Measurements from ENCODE around the gene ENTPD1.
"Not testable (repeated sequence)": the region's sequence is repeated elsewhere in the genome, so short reads cannot be mapped to it uniquely, and the experiment has no call there.

The ENTPD1 gene, protein sequence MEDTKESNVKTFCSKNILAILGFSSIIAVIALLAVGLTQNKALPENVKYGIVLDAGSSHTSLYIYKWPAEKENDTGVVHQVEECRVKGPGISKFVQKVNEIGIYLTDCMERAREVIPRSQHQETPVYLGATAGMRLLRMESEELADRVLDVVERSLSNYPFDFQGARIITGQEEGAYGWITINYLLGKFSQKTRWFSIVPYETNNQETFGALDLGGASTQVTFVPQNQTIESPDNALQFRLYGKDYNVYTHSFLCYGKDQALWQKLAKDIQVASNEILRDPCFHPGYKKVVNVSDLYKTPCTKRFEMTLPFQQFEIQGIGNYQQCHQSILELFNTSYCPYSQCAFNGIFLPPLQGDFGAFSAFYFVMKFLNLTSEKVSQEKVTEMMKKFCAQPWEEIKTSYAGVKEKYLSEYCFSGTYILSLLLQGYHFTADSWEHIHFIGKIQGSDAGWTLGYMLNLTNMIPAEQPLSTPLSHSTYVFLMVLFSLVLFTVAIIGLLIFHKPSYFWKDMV

DNA sequence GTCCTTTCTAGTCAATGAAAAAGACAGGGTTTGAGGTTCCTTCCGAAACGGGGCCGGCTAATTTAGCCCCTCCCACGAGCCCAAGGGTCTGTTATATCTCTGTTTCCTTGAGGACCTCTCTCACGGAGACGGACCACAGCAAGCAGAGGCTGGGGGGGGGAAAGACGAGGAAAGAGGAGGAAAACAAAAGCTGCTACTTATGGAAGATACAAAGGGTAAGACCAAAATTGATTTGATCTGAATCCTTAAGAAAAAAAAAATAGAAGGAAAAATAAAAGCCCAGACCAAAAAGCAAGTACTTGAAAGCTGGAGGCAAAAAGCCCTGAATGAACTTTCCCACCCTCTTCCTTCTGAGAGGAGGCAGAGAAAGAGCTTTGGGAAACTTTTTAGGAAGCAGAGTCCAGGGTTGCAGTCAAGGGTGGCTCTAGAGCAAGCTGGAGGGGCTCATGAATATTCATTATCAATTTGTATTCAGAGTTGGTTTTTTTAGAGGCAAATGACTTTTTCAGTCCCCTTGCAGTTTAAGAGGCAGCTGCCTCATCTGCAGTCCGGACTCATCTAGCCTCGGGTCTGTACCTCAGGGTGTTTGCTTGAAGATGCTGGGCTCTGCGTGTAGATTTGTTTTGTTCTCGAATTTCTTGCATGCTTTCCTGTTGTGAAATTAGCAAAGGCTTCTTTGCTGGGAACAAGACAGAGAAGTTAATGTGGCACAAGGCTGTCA is at the start of gene ENTPD1:
Gene ENTPD1, plus strand, starts transcription at position 123 of the 721 bp plus-strand sequence. Its CDS starts 77 bp downstream, at position 200.
- no peak for DNase-seq

DNA sequence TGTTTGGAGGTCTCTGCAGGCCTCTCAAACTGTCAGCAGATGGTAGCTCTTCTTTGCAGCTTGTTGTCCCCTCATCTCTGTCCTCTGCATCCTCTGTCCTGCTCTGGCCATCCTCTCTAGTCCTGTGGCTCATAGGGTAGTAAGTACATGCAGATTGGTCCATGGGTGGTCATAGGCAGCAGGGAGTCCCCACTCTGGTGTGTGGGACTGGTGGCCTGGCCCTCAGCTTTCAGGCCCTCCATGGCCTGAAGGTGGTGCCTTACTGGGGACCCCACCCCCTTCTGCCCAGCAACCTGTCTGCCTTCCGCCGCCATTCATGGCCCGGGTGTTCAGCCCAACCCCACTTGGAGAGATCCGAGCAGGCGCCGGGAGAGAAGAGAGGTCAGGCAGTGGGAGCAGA is 49.4 kb upstream of the ENTPD1 start:
- DNase-seq = no peak

GRCh38 chr10:95706990-95707389 is 49.0 kb upstream of the ENTPD1 start:
- no peak for DNase-seq

DNA sequence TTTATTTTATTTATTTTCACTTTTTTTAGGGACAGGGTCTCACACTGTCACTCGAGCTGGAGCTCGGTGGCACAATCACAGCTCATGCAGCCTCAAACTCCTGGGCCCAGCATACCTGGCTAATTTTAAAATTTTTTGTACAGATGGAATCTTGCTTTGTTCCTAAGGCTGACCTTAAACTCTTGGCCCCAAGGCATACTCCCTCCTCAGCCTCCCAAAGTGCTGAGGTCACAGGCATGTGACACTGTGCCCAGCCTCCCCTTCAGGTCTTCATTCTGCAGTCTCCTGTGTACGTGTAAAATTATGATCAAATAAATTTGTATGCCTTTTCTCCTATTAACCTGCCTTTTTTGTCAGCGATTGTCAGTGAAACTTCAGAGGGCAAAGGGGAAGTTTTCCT is 44.5 kb upstream of the ENTPD1 start:
- no peak for DNase-seq

- DNase-seq = no peak
Observed at GRCh38 chr10:95716466-95716865, 39.5 kb upstream of the ENTPD1 start.

DNA sequence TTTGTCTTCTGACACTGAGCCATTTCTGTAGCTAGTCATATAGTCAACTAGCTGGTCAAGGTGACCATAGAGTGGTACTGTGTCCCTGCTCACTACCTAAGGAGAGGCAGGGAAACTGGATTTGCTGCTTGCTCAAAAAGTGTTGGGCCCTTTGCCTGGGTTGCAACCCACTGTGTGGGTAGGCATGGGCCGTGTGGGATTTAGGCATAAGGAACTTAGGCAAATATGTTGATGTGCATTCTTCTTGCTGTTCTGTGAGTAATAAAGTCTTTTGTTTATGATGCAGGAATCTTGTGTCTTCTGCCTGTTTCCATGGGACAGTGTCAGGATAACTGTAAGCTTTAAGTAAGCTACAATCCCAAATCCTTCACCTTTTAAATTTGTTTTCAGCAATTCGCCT is 39.1 kb upstream of the ENTPD1 start:
- no peak for DNase-seq

- DNase-seq = not testable (repeated sequence)
Observed at GRCh38 chr10:95720745-95721144, 35.2 kb upstream of the ENTPD1 start.

DNA sequence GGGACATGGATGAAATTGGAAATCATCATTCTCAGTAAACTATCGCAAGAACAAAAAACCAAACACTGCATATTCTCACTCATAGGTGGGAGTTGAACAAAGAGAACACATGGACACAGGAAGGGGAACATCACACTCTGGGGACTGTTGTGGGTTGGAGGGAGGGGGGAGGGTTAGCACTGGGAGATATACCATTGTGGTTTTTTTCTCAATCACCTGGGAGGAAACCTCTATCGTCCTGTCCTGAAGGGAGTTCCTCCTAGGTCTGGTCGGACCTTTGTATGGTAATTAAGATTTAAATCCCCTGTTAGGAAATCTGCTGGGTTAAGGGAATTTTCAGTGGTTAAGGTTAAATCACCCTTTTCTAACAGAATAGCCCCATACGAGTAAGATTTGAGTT is 33.5 kb upstream of the ENTPD1 start:
- not testable (repeated sequence) for DNase-seq

DNA sequence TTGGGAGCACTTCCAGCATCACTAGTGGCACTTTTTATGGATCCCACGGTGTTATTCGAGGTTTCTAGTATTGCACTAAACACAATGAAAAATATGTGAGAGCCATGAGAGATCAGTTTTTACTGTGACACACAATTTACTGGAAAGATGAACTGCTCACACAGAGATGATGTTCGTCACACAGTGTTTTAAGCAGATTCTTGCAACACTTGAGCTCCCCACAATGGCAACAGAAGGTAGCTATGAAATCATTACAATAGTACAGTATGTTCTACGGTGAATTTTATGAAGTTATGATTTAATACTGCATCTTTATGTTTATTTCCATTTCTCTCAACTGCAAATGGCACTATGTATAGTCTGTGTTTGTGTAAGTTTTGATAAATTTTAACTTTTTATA is 27.4 kb upstream of the ENTPD1 start:
- no peak for DNase-seq

DNA sequence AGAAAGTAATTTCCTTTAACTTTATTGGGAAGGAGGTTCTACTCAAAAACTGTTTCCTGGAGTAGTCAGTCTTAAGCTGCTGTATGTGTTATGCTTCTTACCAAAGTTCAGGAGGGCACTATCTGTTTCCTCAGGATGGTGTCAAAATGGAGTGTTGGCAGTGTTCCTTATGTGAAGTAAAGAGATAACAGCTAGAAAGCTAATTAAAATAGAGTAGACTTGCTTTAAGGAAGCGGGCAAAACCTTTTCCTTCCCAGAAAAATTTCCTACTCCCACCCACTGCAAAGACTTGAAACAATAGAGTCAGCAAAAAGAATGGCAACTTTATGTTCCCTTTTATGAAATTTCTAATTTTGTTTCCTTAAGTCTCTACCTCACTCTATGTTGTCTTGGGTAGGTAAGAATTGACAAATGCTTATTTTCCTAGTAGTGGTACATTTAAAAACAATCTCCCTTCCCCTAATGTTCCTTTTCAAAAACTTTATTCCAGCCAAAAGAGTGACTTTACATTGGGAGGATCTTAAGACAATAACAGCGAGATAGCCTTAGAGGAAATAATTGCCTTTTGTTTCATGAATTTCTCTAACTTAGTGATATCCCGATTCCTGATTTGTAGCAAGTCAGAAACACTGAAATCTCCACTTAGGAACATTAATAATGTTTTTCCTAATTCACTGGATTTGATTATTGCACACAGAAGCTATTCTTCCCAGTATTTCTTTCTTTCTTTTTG is 26.5 kb upstream of the ENTPD1 start:
- no peak for DNase-seq

- no peak for DNase-seq
Observed at GRCh38 chr10:95730233-95730632, 25.7 kb upstream of the ENTPD1 start.

- not testable (repeated sequence) for DNase-seq
Observed at GRCh38 chr10:95732907-95733306, 23.1 kb upstream of the ENTPD1 start.

- no peak for DNase-seq
Observed at GRCh38 chr10:95739056-95739455, 16.9 kb upstream of the ENTPD1 start.

- no peak for DNase-seq
Observed at GRCh38 chr10:95741807-95742467, 14.0 kb upstream of the ENTPD1 start.

DNA sequence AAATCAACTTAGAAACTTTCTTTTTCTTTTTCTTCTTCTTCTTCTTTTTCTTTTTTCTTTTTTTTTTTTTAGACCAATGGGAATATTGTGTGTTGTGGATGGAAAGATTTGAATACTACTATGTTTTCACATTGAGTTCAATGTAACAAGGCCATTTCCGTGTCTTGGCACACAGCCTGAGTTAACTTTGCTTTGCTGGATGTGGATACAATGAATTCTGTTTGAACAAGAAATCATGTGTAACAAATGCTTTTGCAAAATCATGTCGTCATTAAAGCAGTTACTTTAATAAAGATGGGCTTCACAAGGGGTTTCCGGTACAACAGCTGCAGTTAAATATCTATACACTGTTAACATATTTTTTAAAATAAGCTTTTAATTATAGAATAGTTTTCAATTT is 13.5 kb upstream of the ENTPD1 start:
- no peak for DNase-seq

DNA sequence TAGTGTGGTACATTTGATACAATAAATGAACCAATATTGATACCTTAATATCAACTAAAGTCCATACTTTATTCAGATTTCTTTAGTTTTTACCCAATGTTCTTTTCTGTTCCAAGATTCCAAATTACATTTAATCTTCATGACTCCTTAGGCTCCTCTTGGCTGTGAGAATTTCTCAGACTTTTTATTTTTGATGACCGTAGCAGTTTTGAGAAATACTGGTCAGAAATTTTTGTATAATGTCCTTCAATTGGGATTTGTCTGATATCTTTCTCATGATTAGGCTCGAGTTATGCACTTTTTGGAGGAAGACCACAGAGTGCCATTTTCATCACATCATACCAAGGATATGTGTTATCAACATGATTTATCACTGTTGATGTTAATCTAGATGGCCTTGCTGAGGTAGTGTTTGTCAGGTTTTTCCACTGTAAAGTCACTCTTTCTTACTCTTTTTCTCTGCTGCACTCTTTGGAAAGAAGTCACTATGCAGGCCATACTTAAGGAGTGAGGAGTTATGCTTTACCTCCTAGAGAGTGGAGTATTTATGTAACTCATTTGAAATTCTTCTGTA is 12.9 kb upstream of the ENTPD1 start:
- DNase-seq = no peak

DNA sequence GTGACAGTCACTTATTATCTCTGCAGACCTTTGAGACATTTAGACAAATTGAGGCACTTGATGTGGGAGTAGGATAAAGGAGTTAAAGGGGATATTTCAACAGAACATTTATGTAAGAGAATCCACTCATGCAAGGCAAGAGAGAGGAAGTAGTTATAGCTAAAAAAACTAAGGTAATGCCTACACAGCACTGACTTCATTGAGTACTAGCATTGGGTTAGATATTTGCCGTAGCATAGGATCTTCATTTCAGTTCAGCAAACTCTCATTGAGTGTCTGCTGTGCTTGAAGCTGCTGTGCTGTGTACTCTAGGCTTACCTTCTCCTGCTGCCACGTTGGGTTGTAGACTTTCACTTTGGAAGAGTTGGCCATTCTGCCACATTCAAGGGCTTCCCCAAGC is 10.5 kb upstream of the ENTPD1 start:
- DNase-seq = no peak

DNA sequence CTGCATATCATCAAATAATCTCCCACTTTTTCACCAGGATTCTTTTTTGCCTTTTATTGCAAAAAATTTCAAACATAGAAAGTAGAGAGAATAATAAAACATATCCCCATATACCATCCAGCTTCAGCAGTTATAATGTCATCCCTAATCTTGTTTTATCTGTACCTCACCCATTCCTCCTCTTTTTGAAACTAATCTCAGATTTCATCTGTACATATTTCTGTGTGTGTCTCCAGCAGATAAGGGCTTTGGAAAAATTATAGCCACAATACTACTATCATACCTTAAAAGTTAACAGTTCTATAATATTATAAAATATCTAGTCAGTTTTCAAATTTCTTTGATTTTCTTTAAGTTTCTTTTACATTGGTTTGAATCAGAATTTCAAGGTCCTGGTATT is 7.6 kb upstream of the ENTPD1 start:
- no peak for DNase-seq

DNA sequence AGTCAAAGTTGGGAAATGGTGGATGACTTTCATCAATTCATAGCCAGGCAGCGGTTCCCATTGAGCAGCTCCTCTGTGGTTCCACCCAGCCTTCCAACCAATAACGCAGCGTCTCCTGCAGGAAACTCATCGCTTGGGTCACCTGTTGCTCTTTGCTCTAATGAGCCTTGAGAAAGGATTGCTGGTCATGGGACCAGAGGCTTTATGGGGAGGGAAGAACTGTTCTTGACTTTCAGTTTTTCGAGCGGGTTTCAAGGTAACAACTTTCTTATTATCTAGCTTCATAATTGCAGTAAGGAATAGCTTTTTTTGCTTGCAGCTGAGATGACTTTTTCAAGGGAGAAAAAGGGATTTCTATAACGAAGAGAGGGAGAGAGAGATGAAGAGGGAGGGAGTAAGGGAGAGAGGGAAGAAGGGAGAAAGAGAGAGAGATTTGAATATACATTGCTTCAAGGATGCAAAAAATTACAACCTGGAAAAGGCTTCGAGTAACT is 405 bp upstream of the ENTPD1 start:
- DNase-seq = no peak

DNA sequence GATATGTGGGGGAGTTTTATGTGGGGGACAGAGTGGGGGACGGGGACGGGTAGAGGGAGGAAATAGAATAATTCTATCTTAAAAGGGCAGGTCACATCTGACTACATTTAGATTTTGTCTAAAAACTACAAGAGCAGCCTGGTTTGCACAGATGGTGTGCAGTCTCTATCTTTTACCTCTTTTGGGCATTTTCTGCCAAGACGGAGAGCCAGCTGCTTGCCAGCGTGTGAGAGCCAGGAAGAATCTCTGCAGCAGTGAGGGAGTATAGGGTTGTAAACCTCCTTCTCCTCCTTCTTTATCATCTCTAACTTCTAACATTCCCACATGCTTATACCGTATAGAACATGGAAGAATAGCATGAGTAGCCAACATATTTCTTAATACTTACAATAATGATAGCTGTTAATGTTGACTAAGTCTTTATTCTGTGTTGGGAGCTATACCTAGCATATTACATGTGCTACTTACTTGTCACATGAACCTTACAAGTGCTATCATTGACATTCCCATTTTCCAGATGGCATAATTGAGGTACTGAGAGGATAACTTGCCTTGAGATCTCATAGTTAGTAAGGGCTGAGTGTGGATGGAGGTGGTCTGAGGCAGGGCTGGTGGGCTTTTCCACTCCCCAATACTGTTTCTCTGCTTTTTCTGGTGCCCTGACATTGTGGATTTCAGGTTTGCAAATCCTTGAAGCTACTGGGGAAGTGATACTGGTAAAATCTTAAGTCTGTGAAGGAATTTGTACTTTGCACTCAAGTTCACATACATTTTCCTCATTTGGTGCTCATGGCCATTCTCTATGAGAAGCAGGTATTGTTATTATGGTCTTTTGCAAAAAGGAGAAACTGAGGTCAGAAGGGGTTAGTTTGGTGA is 1.1 kb downstream of the ENTPD1 start:
- no peak for DNase-seq

GRCh38 chr10:95758351-95759025 is 2.5 kb downstream of the ENTPD1 start:
- peak in 1 of 2 experiments; percentile 7 for DNase-seq

All from activated CD4-positive, alpha-beta T cell treated with anti-CD3 and anti-CD28 coated beads, Interleukin-2, amount 50 U/mL, for 48 hours (primary cell).